Measurements from ENCODE around the gene TACC3.

The TACC3 gene

DNA sequence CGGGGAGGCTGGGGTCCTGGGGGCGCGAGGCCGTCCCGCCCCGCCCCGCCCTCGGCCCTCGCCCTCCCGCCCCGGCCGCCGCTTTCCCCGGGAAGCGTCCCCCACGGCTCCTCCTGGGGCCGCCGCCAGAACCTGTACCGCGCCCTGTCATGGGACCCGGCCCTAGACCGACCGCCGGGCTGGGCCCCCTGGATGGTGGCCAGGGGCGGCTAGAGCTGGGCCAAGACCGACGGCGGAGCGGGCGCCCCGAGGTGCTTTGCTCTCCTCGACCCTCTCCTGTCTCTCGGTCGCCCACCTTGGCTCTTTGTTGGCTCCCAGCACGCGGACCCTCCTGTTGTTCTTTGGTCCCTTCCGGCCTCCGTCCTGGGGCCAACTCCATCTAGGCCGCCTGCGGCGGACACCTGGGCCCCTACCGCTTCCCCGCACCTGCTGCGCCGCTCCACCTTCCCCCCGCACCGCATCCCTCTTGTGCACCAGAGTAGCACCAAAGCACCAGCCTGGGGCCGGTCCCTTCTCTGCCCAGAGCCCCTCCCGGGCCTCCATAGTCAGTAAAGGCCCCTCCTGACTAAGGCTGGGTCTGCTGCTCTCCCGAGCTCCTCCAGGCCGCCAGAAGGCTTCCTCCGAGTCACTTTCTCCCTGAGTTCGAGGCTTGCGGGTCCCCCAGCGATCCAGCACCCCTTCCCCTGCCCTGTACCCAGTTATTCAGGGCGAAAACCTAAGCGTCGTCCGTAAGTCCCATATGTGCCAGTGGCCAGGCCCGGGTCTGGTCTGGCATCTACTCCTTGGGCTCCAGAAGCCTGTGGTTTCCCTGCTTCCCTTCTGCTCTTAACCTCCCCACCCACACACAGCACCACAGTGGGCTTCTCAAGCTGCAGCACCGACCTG is 587 bp downstream of the TACC3 start:
- Histone ChIP-seq H3K27ac (ENCODE audit: low read length) (peak overlapping the region; percentile 23; the same call in 1 of the 2 replicates), H3K4me3 (ENCODE audit: low read length) (peak overlapping the region; percentile 94), H3F3A (ENCODE audit: insufficient read depth, low read length) (peaks cover 14% of the 10 kb centered on the region), H2AFZ (ENCODE audit: low read length) (no peak overlapping the region), H3K9me3 (replicated peaks; ENCODE audit: insufficient read depth, low read length) (no peaks in the 10 kb centered on the region), H3K36me3 (replicated peaks; ENCODE audit: insufficient read depth, low read length) (peaks cover 6% of the 10 kb centered on the region; the same call in 1 of the 2 replicates), H4K20me1 (ENCODE audit: insufficient read depth, low read length) (0 out of 2 replicates have a peak, but pooled peaks cover 3% of the 10 kb centered on the region), H3K4me1 (ENCODE audit: low read length) (peaks cover 14% of the 10 kb centered on the region), H3K9me2 (replicated peaks; ENCODE audit: insufficient read depth, low read length) (no peaks in the 10 kb centered on the region), H3K9ac (ENCODE audit: low read length) (peak overlapping the region; percentile 84), H3K4me2 (ENCODE audit: low read depth, low read length) (peak overlapping the region; percentile 70), H3K79me2 (ENCODE audit: low read length) (peaks cover 89% of the 10 kb centered on the region), H3K27me3 (replicated peaks; ENCODE audit: insufficient read depth, low read length) (no peaks in the 10 kb centered on the region)
- DNase-seq, result no peak
- TF ChIP-seq EZH2phosphoT487 (IDR thresholded peaks at IDR 0.05; ENCODE audit: low read length), result no peak
- TF ChIP-seq EZH2 (optimal IDR thresholded peaks at IDR 0.05; ENCODE audit: low read depth, low read length), result no peak

DNA sequence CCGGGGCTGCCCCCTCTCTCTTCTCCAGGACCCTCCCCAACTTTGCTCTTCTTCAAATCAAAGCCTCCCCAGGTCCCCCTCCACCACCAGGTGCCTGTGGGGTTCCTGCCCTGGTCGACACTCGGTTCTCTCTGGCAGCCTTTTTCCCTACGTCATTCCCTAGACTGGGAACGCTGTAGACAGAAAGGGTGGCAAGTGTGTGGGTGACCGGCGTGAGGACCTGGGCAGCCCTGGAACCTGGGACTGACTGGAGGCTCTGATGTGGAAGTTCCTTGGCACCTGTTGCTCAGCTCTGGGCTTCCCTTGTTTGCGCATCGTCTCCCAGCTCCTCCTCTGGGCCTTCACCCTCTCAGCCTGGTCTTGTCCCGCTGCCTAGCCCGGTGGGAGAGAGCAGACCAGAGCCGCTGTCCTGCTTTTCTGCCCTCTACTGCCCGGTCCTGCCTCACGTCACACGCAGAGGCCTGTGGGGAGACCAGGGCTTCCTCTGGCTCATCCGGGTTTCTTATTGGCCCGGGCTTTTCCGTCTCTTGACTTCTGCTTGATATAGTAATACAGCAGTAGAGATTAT is 1.3 kb downstream of the TACC3 start:
- Histone ChIP-seq H3K27me3 (replicated peaks; ENCODE audit: insufficient read depth, low read length) (no peaks in the 10 kb centered on the region), H4K20me1 (ENCODE audit: insufficient read depth, low read length) (0 out of 2 replicates have a peak, but pooled peaks cover 7% of the 10 kb centered on the region), H3K36me3 (replicated peaks; ENCODE audit: insufficient read depth, low read length) (peaks cover 13% of the 10 kb centered on the region), H3K9ac (ENCODE audit: low read length) (peak overlapping the region; percentile 84), H3K9me3 (replicated peaks; ENCODE audit: insufficient read depth, low read length) (no peaks in the 10 kb centered on the region), H3F3A (ENCODE audit: insufficient read depth, low read length) (peaks cover 14% of the 10 kb centered on the region), H3K79me2 (ENCODE audit: low read length) (peaks cover 89% of the 10 kb centered on the region), H3K4me1 (ENCODE audit: low read length) (peaks cover 14% of the 10 kb centered on the region), H3K27ac (ENCODE audit: low read length) (no peak overlapping the region), H3K9me2 (replicated peaks; ENCODE audit: insufficient read depth, low read length) (no peaks in the 10 kb centered on the region), H2AFZ (ENCODE audit: low read length) (no peak overlapping the region), H3K4me3 (ENCODE audit: low read length) (peak overlapping the region; percentile 94), H3K4me2 (ENCODE audit: low read depth, low read length) (peak overlapping the region; percentile 70)
- no peak for TF ChIP-seq EZH2phosphoT487 (IDR thresholded peaks at IDR 0.05; ENCODE audit: low read length)
- no peak for TF ChIP-seq CTCF (IDR thresholded peaks at IDR 0.05; ENCODE audit: low read length)
- no peak for TF ChIP-seq EZH2 (optimal IDR thresholded peaks at IDR 0.05; ENCODE audit: low read depth, low read length)
- DNase-seq, result no peak

DNA sequence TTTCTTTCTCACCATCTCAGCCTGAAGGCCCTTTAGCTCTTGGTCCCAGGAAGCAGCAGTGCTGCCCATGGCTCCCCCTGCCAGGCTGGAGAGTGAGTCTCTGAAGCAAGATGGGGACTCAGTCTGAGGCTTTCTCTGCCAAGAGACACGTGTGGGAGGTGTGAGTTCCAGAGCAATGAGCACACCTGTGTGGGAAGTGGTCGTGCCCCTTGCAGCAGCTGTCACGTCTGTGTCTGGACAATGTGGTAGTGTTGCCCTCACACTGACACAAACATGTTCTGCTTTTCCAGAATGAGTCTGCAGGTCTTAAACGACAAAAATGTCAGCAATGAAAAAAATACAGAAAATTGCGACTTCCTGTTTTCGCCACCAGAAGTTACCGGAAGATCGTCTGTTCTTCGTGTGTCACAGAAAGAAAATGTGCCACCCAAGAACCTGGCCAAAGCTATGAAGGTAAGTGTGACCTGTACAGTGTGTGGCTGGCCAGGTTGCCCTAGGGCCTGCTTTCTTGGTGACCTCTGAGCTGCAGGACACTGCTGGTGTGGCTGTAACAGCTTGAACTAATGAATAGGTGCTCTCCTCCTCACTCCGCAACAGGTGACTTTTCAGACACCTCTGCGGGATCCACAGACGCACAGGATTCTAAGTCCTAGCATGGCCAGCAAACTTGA is 1.9 kb downstream of the TACC3 start:
- Histone ChIP-seq H3K4me3 (ENCODE audit: low read length) (peak overlapping the region; percentile 94), H3K27me3 (replicated peaks; ENCODE audit: insufficient read depth, low read length) (no peaks in the 10 kb centered on the region), H3F3A (ENCODE audit: insufficient read depth, low read length) (peaks cover 14% of the 10 kb centered on the region), H3K27ac (ENCODE audit: low read length) (no peak overlapping the region), H3K4me1 (ENCODE audit: low read length) (peaks cover 14% of the 10 kb centered on the region), H3K9ac (ENCODE audit: low read length) (peak overlapping the region; percentile 84; the same call in 1 of the 2 replicates), H3K4me2 (ENCODE audit: low read depth, low read length) (peak overlapping the region; percentile 70; the same call in 1 of the 2 replicates), H3K36me3 (replicated peaks; ENCODE audit: insufficient read depth, low read length) (peaks cover 18% of the 10 kb centered on the region), H3K9me3 (replicated peaks; ENCODE audit: insufficient read depth, low read length) (no peaks in the 10 kb centered on the region), H3K9me2 (replicated peaks; ENCODE audit: insufficient read depth, low read length) (no peaks in the 10 kb centered on the region), H4K20me1 (ENCODE audit: insufficient read depth, low read length) (0 out of 2 replicates have a peak, but pooled peaks cover 7% of the 10 kb centered on the region), H3K79me2 (ENCODE audit: low read length) (peaks cover 89% of the 10 kb centered on the region), H2AFZ (ENCODE audit: low read length) (no peak overlapping the region)
- TF ChIP-seq CTCF (IDR thresholded peaks at IDR 0.05; ENCODE audit: low read length), result no peak
- no peak for TF ChIP-seq EZH2 (optimal IDR thresholded peaks at IDR 0.05; ENCODE audit: low read depth, low read length)
- no peak for TF ChIP-seq EZH2phosphoT487 (IDR thresholded peaks at IDR 0.05; ENCODE audit: low read length)
- DNase-seq, result no peak
